Stomach smooth muscle (tissue), 2 donors: ENCODE results near the gene ATG4C.
"Not testable (repeated sequence)": the region's sequence is repeated elsewhere in the genome, so short reads cannot be mapped to it uniquely, and the experiment has no call there.

ENCODE experiments used
- H3K27ac ChIP-seq: one replicate; pipeline ENCODE4 v1.7.0; 2013; ENCODE audit warnings: mild to moderate bottlenecking, low read length, inconsistent platforms
- H3K27me3 ChIP-seq, 2 donors: one replicate each; pipeline ENCODE4 v1.7.0; 2013; ENCODE audit warnings: low read length in 2 of 2; ENCODE audit not compliant: insufficient read depth in 2 of 2, control insufficient read depth in 1 of 2
- H3K36me3 ChIP-seq, 2 donors: one replicate each; pipeline ENCODE4 v1.7.0; 2013; ENCODE audit warnings: low read length in 2 of 2; ENCODE audit not compliant: control insufficient read depth in 2 of 2, insufficient read depth in 2 of 2
- H3K4me1 ChIP-seq: one replicate; pipeline ENCODE4 v1.7.0; 2013; ENCODE audit warnings: low read length; ENCODE audit not compliant: control insufficient read depth, insufficient read depth
- H3K4me3 ChIP-seq, 2 donors: one replicate each; pipeline ENCODE4 v1.7.0; 2013; ENCODE audit warnings: low read length in 2 of 2
- H3K9ac ChIP-seq, 2 donors: one replicate each; pipeline ENCODE4 v1.7.0; 2013; ENCODE audit warnings: low read length in 2 of 2, mild to moderate bottlenecking in 1 of 2
- H3K9me3 ChIP-seq, 2 donors: one replicate each; pipeline ENCODE4 v1.7.0; 2013; ENCODE audit warnings: low read length in 2 of 2; ENCODE audit not compliant: control insufficient read depth in 2 of 2
- donor health status: healthy.
- donor health status: Pancreatic carcinoma.

Gene ATG4C

GRCh38 chr1:62781841-62782543, 1.9 kb upstream of the ATG4C start:
- no peaks in the 10 kb centered on the region for H3K36me3 ChIP-seq
- H3K27ac ChIP-seq: no peak overlapping the region

GRCh38 chr1:62782544-62783212, 1.3 kb upstream of the ATG4C start:
- not testable (repeated sequence) for H3K27me3 ChIP-seq, H3K9me3 ChIP-seq, H3K4me3 ChIP-seq, H3K9ac ChIP-seq, H3K27ac ChIP-seq, H3K36me3 ChIP-seq, H3K4me1 ChIP-seq

More at GRCh38 chr1:62781841-62782543, 1.9 kb upstream of the ATG4C start:
- Histone ChIP-seq H3K9ac (no peak overlapping the region), H3K4me1 (peaks cover 4% of the 10 kb centered on the region), H3K4me3 (no peak overlapping the region), H3K27me3 (no peaks in the 10 kb centered on the region), H3K9me3 (no peaks in the 10 kb centered on the region)

- peaks cover 4% of the 10 kb centered on the region for H3K4me1 ChIP-seq
- H3K27ac ChIP-seq: peak overlapping the region; percentile 85
- no peaks in the 10 kb centered on the region for H3K27me3 ChIP-seq
- peak overlapping the region; percentile 92 to 93 for H3K9ac ChIP-seq
- no peaks in the 10 kb centered on the region for H3K36me3 ChIP-seq
- H3K4me3 ChIP-seq: peak overlapping the region; percentile 96 to 99
- H3K9me3 ChIP-seq: no peaks in the 10 kb centered on the region
These were observed 805 bp downstream of the ATG4C start for GRCh38 chr1:62784509-62785365.

- Histone ChIP-seq H3K27me3 (no peaks in the 10 kb centered on the region), H3K36me3 (no peaks in the 10 kb centered on the region), H3K9me3 (no peaks in the 10 kb centered on the region), H3K27ac (no peak overlapping the region), H3K4me3 (no peak overlapping the region), H3K9ac (no peak overlapping the region), H3K4me1 (no peaks in the 10 kb centered on the region)
These were observed 6.8 kb downstream of the ATG4C start for GRCh38 chr1:62790716-62791115.

- H3K9me3 ChIP-seq: no peaks in the 10 kb centered on the region
These were observed 10.1 kb downstream of the ATG4C start for GRCh38 chr1:62794053-62794452.

GRCh38 chr1:62796221-62796620, 12.3 kb downstream of the ATG4C start:
- Histone ChIP-seq H3K4me3 (no peak overlapping the region), H3K9me3 (no peaks in the 10 kb centered on the region), H3K27ac (no peak overlapping the region), H3K4me1 (no peaks in the 10 kb centered on the region), H3K27me3 (no peaks in the 10 kb centered on the region), H3K36me3 (no peaks in the 10 kb centered on the region), H3K9ac (no peak overlapping the region)

More at GRCh38 chr1:62794053-62794452, 10.1 kb downstream of the ATG4C start:
- no peaks in the 10 kb centered on the region for H3K4me1 ChIP-seq
- no peak overlapping the region for H3K9ac ChIP-seq
- no peaks in the 10 kb centered on the region for H3K27me3 ChIP-seq
- H3K27ac ChIP-seq: no peak overlapping the region
- no peak overlapping the region for H3K4me3 ChIP-seq
- no peaks in the 10 kb centered on the region for H3K36me3 ChIP-seq

- Histone ChIP-seq H3K9ac (no peak overlapping the region), H3K9me3 (no peaks in the 10 kb centered on the region), H3K36me3 (no peaks in the 10 kb centered on the region), H3K4me3 (no peak overlapping the region), H3K4me1 (no peaks in the 10 kb centered on the region), H3K27me3 (no peaks in the 10 kb centered on the region), H3K27ac (no peak overlapping the region)
These were observed 15.8 kb downstream of the ATG4C start for GRCh38 chr1:62799688-62800087.

GRCh38 chr1:62800281-62800680, 16.3 kb downstream of the ATG4C start:
- no peaks in the 10 kb centered on the region for H3K36me3 ChIP-seq
- no peaks in the 10 kb centered on the region for H3K27me3 ChIP-seq
- no peak overlapping the region for H3K4me3 ChIP-seq
- no peaks in the 10 kb centered on the region for H3K4me1 ChIP-seq
- H3K9me3 ChIP-seq: no peaks in the 10 kb centered on the region
- no peak overlapping the region for H3K27ac ChIP-seq
- H3K9ac ChIP-seq: no peak overlapping the region

- no peak overlapping the region for H3K27ac ChIP-seq
- no peak overlapping the region for H3K9ac ChIP-seq
- no peaks in the 10 kb centered on the region for H3K9me3 ChIP-seq
- no peaks in the 10 kb centered on the region for H3K36me3 ChIP-seq
- no peaks in the 10 kb centered on the region for H3K27me3 ChIP-seq
- no peaks in the 10 kb centered on the region for H3K4me1 ChIP-seq
- no peak overlapping the region for H3K4me3 ChIP-seq
These were observed 16.9 kb downstream of the ATG4C start for GRCh38 chr1:62800825-62801306.

- no peak overlapping the region for H3K4me3 ChIP-seq
- no peak overlapping the region for H3K27ac ChIP-seq
- H3K9me3 ChIP-seq: no peaks in the 10 kb centered on the region
- no peaks in the 10 kb centered on the region for H3K4me1 ChIP-seq
- H3K27me3 ChIP-seq: no peaks in the 10 kb centered on the region
- no peak overlapping the region for H3K9ac ChIP-seq
- H3K36me3 ChIP-seq: peaks cover 0 to 4% of the 10 kb centered on the region in 2 donors
These were observed 25.9 kb downstream of the ATG4C start for GRCh38 chr1:62809788-62810187.
